ENCODE measurements around the gene ANKMY1. TPM values are rescaled to one million over a fixed set of nuclear protein-coding genes. Genes with fewer than 3 reads are reported as not detected.
A peak's percentile ranks its signal among the peaks of the same experiment; 100 is the strongest.

ANKMY1 gene
- total RNA-seq, 1 donor from 2014 or later, result 7.2 TPM

GRCh38 chr2:240458044-240458899 lies 99.5 kb downstream of the ANKMY1 start:
- no peak for DNase-seq (ENCODE audit: low read depth)

DNA sequence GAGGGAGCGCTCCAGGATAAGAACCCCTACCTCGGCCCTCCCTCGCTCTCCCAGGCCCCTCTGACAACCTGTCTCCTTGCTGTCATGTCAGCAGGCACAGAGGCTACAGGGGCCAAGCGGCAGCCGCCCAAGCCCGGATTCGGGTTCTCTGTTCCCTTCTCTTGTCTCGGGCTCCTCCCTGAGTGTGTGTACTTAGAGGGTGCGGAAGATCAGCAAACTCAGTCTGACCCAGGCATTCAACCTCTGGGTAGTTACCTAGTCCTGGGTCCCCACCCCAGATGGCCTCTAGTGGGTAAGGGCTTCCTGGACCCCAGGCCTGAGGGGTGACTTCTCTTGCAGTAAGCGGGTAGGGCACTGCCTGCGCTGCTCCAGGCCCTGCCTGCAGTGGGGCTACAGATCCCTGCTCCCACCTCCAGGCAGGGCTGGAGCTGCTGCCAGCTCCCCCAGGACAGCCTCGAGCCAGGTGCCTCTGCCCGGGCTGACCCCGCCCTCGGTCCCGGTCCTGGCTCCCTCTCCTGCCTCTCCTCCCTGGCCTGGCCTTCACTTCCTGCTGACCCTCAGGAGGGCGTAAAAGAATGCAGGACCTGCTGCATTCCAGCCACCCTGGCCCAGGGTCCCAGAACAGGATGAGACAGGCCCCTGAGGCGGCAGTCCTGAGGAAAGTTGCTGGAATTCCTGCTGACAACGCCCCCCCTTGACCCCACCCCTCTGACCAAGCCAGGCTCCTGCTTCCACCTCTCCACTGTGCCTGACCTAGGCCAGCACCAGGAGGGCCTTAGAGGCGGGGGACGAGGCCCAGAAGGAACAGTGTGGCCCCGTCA lies 100.4 kb downstream of the ANKMY1 start:
- Mint-ChIP-seq H3K27ac (ENCODE audit: unreplicated experiment) (peak overlapping the region; percentile 83), H3K9me3 (ENCODE audit: unreplicated experiment) (no peaks in the 10 kb centered on the region), H3K4me3 (ENCODE audit: unreplicated experiment) (peak overlapping the region; percentile 29), H3K27me3 (ENCODE audit: low read depth, unreplicated experiment) (no peaks in the 10 kb centered on the region), H3K36me3 (ENCODE audit: low read depth, unreplicated experiment) (no peaks in the 10 kb centered on the region), H3K4me1 (ENCODE audit: low read depth, unreplicated experiment) (peaks cover 6% of the 10 kb centered on the region)
- no peak for DNase-seq (ENCODE audit: low read depth)
- FAIRE-seq, result no peak
- Histone ChIP-seq H3K9me3 (ENCODE audit: insufficient read depth, low read depth, low read length) (no peaks in the 10 kb centered on the region), H3K79me2 (ENCODE audit: insufficient read depth, low read length) (peaks cover 48% of the 10 kb centered on the region), H3K4me2 (ENCODE audit: low read length) (no peak overlapping the region), H3K27me3 (ENCODE audit: insufficient read depth, low read length) (no peaks in the 10 kb centered on the region), H2AFZ (ENCODE audit: low read depth, low read length) (no peak overlapping the region), H4K20me1 (ENCODE audit: insufficient read depth, low read length) (peaks cover 78% of the 10 kb centered on the region), H3K4me3 (ENCODE audit: insufficient read depth, low read depth, low read length) (no peak overlapping the region), H3K27ac (ENCODE audit: low read depth, low read length) (no peak overlapping the region), H3K36me3 (ENCODE audit: insufficient read depth, low read length) (no peaks in the 10 kb centered on the region), H3K9ac (ENCODE audit: low read length) (no peak overlapping the region), H3K4me1 (ENCODE audit: insufficient read depth, low read length) (peaks cover 5% of the 10 kb centered on the region)
- TF ChIP-seq EZH2 (IDR thresholded peaks at IDR 0.05; ENCODE audit: insufficient read depth, low read length), result no peak
- TF ChIP-seq, protein P1, sequence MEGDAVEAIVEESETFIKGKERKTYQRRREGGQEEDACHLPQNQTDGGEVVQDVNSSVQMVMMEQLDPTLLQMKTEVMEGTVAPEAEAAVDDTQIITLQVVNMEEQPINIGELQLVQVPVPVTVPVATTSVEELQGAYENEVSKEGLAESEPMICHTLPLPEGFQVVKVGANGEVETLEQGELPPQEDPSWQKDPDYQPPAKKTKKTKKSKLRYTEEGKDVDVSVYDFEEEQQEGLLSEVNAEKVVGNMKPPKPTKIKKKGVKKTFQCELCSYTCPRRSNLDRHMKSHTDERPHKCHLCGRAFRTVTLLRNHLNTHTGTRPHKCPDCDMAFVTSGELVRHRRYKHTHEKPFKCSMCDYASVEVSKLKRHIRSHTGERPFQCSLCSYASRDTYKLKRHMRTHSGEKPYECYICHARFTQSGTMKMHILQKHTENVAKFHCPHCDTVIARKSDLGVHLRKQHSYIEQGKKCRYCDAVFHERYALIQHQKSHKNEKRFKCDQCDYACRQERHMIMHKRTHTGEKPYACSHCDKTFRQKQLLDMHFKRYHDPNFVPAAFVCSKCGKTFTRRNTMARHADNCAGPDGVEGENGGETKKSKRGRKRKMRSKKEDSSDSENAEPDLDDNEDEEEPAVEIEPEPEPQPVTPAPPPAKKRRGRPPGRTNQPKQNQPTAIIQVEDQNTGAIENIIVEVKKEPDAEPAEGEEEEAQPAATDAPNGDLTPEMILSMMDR (IDR thresholded peaks at IDR 0.05; ENCODE audit: insufficient read depth, low read depth, low read length), result no peak

More at GRCh38 chr2:240458044-240458899, 99.5 kb downstream of the ANKMY1 start:
- Histone ChIP-seq H3K4me1 (ENCODE audit: insufficient read depth, low read length) (peaks cover 5% of the 10 kb centered on the region), H3K9ac (ENCODE audit: low read length) (no peak overlapping the region), H3K27me3 (ENCODE audit: insufficient read depth, low read length) (no peaks in the 10 kb centered on the region), H3K79me2 (ENCODE audit: insufficient read depth, low read length) (peaks cover 45% of the 10 kb centered on the region), H4K20me1 (ENCODE audit: insufficient read depth, low read length) (peaks cover 78% of the 10 kb centered on the region), H2AFZ (ENCODE audit: low read depth, low read length) (no peak overlapping the region), H3K27ac (ENCODE audit: low read depth, low read length) (no peak overlapping the region), H3K36me3 (ENCODE audit: insufficient read depth, low read length) (no peaks in the 10 kb centered on the region), H3K9me3 (ENCODE audit: insufficient read depth, low read depth, low read length) (no peaks in the 10 kb centered on the region), H3K4me3 (ENCODE audit: insufficient read depth, low read depth, low read length) (no peak overlapping the region), H3K4me2 (ENCODE audit: low read length) (no peak overlapping the region)
- H3K36me3 Mint-ChIP-seq (ENCODE audit: low read depth, unreplicated experiment), result no peaks in the 10 kb centered on the region
- no peak overlapping the region for H3K4me3 Mint-ChIP-seq (ENCODE audit: unreplicated experiment)
- no peak for FAIRE-seq
- peaks cover 6% of the 10 kb centered on the region for H3K4me1 Mint-ChIP-seq (ENCODE audit: low read depth, unreplicated experiment)
- TF ChIP-seq, protein P1 (IDR thresholded peaks at IDR 0.05; ENCODE audit: insufficient read depth, low read depth, low read length), result no peak
- H3K27ac Mint-ChIP-seq (ENCODE audit: unreplicated experiment), result peak overlapping the region; percentile 34
- no peaks in the 10 kb centered on the region for H3K9me3 Mint-ChIP-seq (ENCODE audit: unreplicated experiment)
- no peaks in the 10 kb centered on the region for H3K27me3 Mint-ChIP-seq (ENCODE audit: low read depth, unreplicated experiment)

Data from astrocyte (in vitro differentiated cells and primary cell).